ENCODE results near the gene CHCHD6.

The CHCHD6 gene

GRCh38 chr3:126870608-126871210 lies 166.7 kb downstream of the CHCHD6 start:
- no peak for DNase-seq

- DNase-seq: no peak
Measured at GRCh38 chr3:126872701-126873342, 168.8 kb downstream of the CHCHD6 start.

GRCh38 chr3:126873416-126873815 lies 169.4 kb downstream of the CHCHD6 start:
- DNase-seq: no peak

- DNase-seq: no peak
Measured at GRCh38 chr3:126878664-126879063, 174.6 kb downstream of the CHCHD6 start.

GRCh38 chr3:126880901-126881300 lies 176.9 kb downstream of the CHCHD6 start:
- DNase-seq: no peak

- DNase-seq: no peak
Measured at GRCh38 chr3:126881861-126882260, 177.8 kb downstream of the CHCHD6 start.

- peak; percentile 25 for DNase-seq
Measured at GRCh38 chr3:126883241-126883640, 179.2 kb downstream of the CHCHD6 start.

GRCh38 chr3:126885425-126885824 lies 181.4 kb downstream of the CHCHD6 start:
- DNase-seq: no peak

GRCh38 chr3:126886217-126886616 lies 182.2 kb downstream of the CHCHD6 start:
- DNase-seq: no peak

GRCh38 chr3:126887686-126888085 lies 183.6 kb downstream of the CHCHD6 start:
- DNase-seq: no peak

- DNase-seq: no peak
Measured at GRCh38 chr3:126888186-126888760, 184.2 kb downstream of the CHCHD6 start.

GRCh38 chr3:126889276-126890201 lies 185.5 kb downstream of the CHCHD6 start:
- DNase-seq: no peak

- DNase-seq: no peak
Measured at GRCh38 chr3:126891141-126891540, 187.1 kb downstream of the CHCHD6 start.

GRCh38 chr3:126891791-126892190 lies 187.8 kb downstream of the CHCHD6 start:
- no peak for DNase-seq

GRCh38 chr3:126893651-126894050 lies 189.6 kb downstream of the CHCHD6 start:
- no peak for DNase-seq

GRCh38 chr3:126894475-126894874 lies 190.4 kb downstream of the CHCHD6 start:
- no peak for DNase-seq

- peak; percentile 43 for DNase-seq
Measured at GRCh38 chr3:126895178-126896066, 191.4 kb downstream of the CHCHD6 start.

- no peak for DNase-seq
Measured at GRCh38 chr3:126896067-126896441, 192.0 kb downstream of the CHCHD6 start.

GRCh38 chr3:126896968-126897367 lies 192.9 kb downstream of the CHCHD6 start:
- no peak for DNase-seq

GRCh38 chr3:126897943-126898342 lies 193.9 kb downstream of the CHCHD6 start:
- no peak for DNase-seq

GRCh38 chr3:126900859-126901540 lies 197.0 kb downstream of the CHCHD6 start:
- DNase-seq: no peak

GRCh38 chr3:126901631-126902030 lies 197.6 kb downstream of the CHCHD6 start:
- no peak for DNase-seq
